Small intestine (tissue), 16 donors: Measurements from ENCODE around the gene CHD9NB. TPM values are rescaled to one million over a fixed set of nuclear protein-coding genes. Genes with fewer than 3 reads are reported as not detected.

Experiments used
- DNase-seq, 2 donors: peaks; one replicate each; pipeline versions ENCODE4 v3.0.0 to v3.0.0-alpha.2; 2013
- FAIRE-seq: peaks from 2 replicates; lab custom pipeline; 2012; peaks lifted over from hg19 to GRCh38; lab: Jason Lieb, UNC
- H3K27ac ChIP-seq, 3 donors: one replicate each; pipeline ENCODE4 v1.5.1; 2013; ENCODE audit warnings: low read length in 2 of 3, mild to moderate bottlenecking in 2 of 3, control low read depth in 1 of 3, inconsistent platforms in 1 of 3, low read depth in 1 of 3, moderate library complexity in 1 of 3
- H3K27me3 ChIP-seq, 3 donors: one replicate each; pipeline ENCODE4 v1.6.1; 2013; ENCODE audit warnings: low read length in 3 of 3, inconsistent platforms in 1 of 3; ENCODE audit not compliant: control insufficient read depth in 3 of 3, insufficient read depth in 3 of 3
- H3K36me3 ChIP-seq, 3 donors: one replicate each; pipeline ENCODE4 v1.6.1; 2013; ENCODE audit warnings: low read length in 3 of 3, inconsistent platforms in 1 of 3, low read depth in 1 of 3, mild to moderate bottlenecking in 1 of 3, moderate library complexity in 1 of 3; ENCODE audit not compliant: control insufficient read depth in 3 of 3, insufficient read depth in 2 of 3
- H3K4me1 ChIP-seq, 3 donors: one replicate each; pipeline ENCODE4 v1.6.1; 2013; ENCODE audit warnings: low read length in 2 of 3, inconsistent platforms in 1 of 3, low read depth in 1 of 3, mild to moderate bottlenecking in 1 of 3, moderate library complexity in 1 of 3; ENCODE audit not compliant: control insufficient read depth in 3 of 3, insufficient read depth in 2 of 3
- H3K4me3 ChIP-seq, 3 donors: one replicate each; pipeline ENCODE4 v1.5.1; 2013; ENCODE audit warnings: low read length in 3 of 3, control low read depth in 1 of 3, inconsistent platforms in 1 of 3, low read depth in 1 of 3, mild to moderate bottlenecking in 1 of 3, moderate library complexity in 1 of 3
- H3K9me3 ChIP-seq, 2 donors: one replicate each; pipeline ENCODE4 v1.6.1; 2013; ENCODE audit warnings: low read depth in 1 of 2, low read length in 1 of 2; ENCODE audit not compliant: control insufficient read depth in 2 of 2, insufficient read depth in 1 of 2
- WGBS, 3 donors: extraction: QIAGEN DNeasy Blood & Tissue Kit; methylation state at CpG; one replicate each; pipeline ENCODE4 v1.1.7; 2013; 5-methylcytosine and 5-hydroxymethylcytosine counted together
- long read RNA-seq, 10 donors: transcript quantifications; one replicate each; lab custom pipeline, GENCODE V29; 2026
- polyA plus RNA-seq, 4 donors: library from polyadenylated mRNA; stranded (reverse) in 3 of 4; unstranded in 1 of 4; fragments of 200-250 nt in 3 of 4; fragments of 120-200 nt in 1 of 4; gene quantifications; one replicate each; pipeline versions ENCODE4 v1.2.1 to v1.2.3, GENCODE V29; 2013
- donor health status: healthy with polysubstance abuse.
- donor health status: control.
- donor health status: control.
- donor health status: Bipolar disorder and iron deficiency.
- donor health status: healthy.

The CHD9NB gene
- polyA plus RNA-seq = 1 to 10 TPM in 2 of 4 donors, under 1 TPM in 2; 0.83 to 2.7 (median 1.0) TPM
- long read RNA-seq, donor 1 = 0 reads
- long read RNA-seq, donor 2 = 0 reads
- long read RNA-seq, donor 3 = 0 reads
- long read RNA-seq, donor 4 = 0 reads
- long read RNA-seq, donor 5 = 0 reads
- long read RNA-seq, donor 6 = 0 reads
- long read RNA-seq, donor 7 = 0 reads
- long read RNA-seq, donor 8 = 0 reads
- long read RNA-seq, donor 9 = 0 reads
- long read RNA-seq, donor 10 = 0 reads

GRCh38 chr16:53052519-53053501 lies at the start of gene CHD9NB:
Gene CHD9NB, minus strand, starts transcription at chr16:53052897. Its CDS starts 8,739 bp downstream, at chr16:53044158.
- Histone ChIP-seq H3K4me3 (no peak within 1 kb of the TSS), H3K9me3 (no peaks in the 10 kb centered on the region), H3K27ac (peak within 1 kb of the TSS; percentile 70 to 89 (median 79)), H3K36me3 (no peaks in the 10 kb centered on the region), H3K4me1 (peaks cover 0 to 39% (median 5%) of the 10 kb centered on the region in 3 donors), H3K27me3 (no peaks in the 10 kb centered on the region)
- DNase-seq (peak; percentile 92 to 98), FAIRE-seq (no peak)
- WGBS, 3 donors = 21 to 75% (median 26%) methylated on average over 2 of the region's 2 CpGs

DNA sequence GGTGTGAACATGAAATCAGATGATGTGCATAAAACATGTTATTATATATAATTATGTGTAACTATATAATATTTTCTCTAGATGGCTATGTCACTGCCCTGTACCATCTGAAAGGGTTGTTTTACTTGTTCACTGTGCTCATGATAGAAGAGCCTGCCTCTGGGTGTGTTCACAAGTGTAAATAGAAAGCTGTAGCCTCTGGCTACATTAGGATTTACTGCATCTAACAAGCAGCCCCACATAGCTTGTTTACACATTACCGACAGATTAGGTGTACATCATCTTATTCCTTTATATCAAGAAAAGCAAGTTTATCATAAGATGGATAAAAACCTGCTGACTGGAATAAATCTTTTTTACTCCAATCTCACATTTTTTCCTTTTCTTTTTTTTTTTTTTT lies 48.2 kb upstream of the CHD9NB start:
- no peaks in the 10 kb centered on the region for H3K27me3 ChIP-seq
- H3K27ac ChIP-seq = no peak overlapping the region
- no peaks in the 10 kb centered on the region for H3K9me3 ChIP-seq
- no peak for FAIRE-seq
- no peak overlapping the region for H3K4me3 ChIP-seq
- peaks cover 0 to 24% (median 0%) of the 10 kb centered on the region in 3 donors for H3K4me1 ChIP-seq
- no peak for DNase-seq
- peaks cover 0 to 4% (median 0%) of the 10 kb centered on the region in 3 donors for H3K36me3 ChIP-seq
- 75 to 87% (median 81%) methylated on average over 1 of the region's 1 CpG for WGBS, 3 donors

- H3K36me3 ChIP-seq = peaks cover 0 to 2% (median 0%) of the 10 kb centered on the region in 3 donors
- 57 to 63% (median 63%) methylated on average over 9 of the region's 9 CpGs for WGBS, 3 donors
- peak overlapping the region; percentile 93 to 98 (median 97) for H3K27ac ChIP-seq
- no peak for FAIRE-seq
- no peak for DNase-seq
- peak overlapping the region in 2 of 3 donors; percentile 39 to 51 for H3K4me3 ChIP-seq
- H3K9me3 ChIP-seq = no peaks in the 10 kb centered on the region
- H3K27me3 ChIP-seq = no peaks in the 10 kb centered on the region
- peaks cover 0 to 24% (median 0%) of the 10 kb centered on the region in 3 donors for H3K4me1 ChIP-seq
Observed at GRCh38 chr16:53100131-53100748, 47.5 kb upstream of the CHD9NB start.

DNA sequence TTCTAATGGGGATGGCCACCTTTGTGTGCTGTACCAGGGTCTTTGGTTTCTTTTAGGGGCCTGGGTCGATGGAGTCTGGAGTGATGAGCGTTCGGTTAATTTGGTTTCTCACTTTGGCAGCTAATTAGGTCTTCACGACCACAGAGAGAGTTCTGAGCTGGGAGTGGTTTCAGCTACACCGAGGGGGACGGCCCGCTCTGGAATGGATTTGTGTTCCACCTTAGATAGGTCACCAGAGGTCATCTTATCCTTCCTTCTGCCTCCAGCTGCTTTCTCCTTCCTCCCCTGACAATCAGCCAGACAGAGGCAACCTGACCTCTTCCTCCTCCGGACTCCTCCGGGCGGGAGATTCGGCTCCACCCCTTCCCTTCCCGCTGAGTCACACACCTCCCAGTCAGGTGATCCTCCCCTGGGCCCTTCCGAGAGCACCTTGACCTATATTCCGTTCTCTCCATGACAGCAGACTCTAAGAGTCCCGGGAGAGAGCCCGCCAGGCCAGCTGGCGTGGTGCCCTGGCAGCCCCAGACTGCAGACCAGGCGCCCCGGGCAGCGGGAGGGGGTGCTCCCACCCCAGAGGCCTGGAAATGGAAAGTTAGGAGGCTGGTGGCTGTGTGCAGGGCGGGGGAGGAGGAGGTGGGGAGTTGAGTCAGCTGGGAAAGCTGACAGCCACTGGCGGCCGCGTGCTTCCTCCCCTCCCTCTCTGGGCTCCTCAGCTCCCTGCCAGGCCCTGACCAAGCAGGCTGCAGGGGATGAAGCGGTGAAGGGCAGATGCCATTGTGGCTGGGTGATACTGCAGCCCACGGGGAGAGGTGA lies 46.8 kb upstream of the CHD9NB start:
- WGBS, 3 donors = 2 to 3% (median 2%) methylated on average over 23 to 26 of the region's 26 CpGs
- no peaks in the 10 kb centered on the region for H3K27me3 ChIP-seq
- no peaks in the 10 kb centered on the region for H3K9me3 ChIP-seq

GRCh38 chr16:53098526-53099317 lies 46.0 kb upstream of the CHD9NB start:
- Histone ChIP-seq H3K4me3 (peak overlapping the region in 2 of 3 donors; percentile 21 to 39), H3K4me1 (peaks cover 2 to 31% (median 3%) of the 10 kb centered on the region in 3 donors), H3K9me3 (no peaks in the 10 kb centered on the region), H3K36me3 (peaks cover 0 to 2% (median 0%) of the 10 kb centered on the region in 3 donors), H3K27ac (peak overlapping the region; percentile 93 to 98 (median 97)), H3K27me3 (no peaks in the 10 kb centered on the region)
- FAIRE-seq (no peak), DNase-seq (peak; percentile 68 to 74)
- 13 to 19% (median 18%) methylated on average over 16 of the region's 16 CpGs for WGBS, 3 donors

More for the DNA sequence above, 46.8 kb upstream of the CHD9NB start:
- Histone ChIP-seq H3K4me3 (peak overlapping the region in 2 of 3 donors; percentile 39 to 51), H3K27ac (peak overlapping the region; percentile 93 to 98 (median 97)), H3K4me1 (peaks cover 0 to 24% (median 0%) of the 10 kb centered on the region in 3 donors), H3K36me3 (peaks cover 0 to 2% (median 0%) of the 10 kb centered on the region in 3 donors)
- DNase-seq = peak; percentile 97 to 98
- no peak for FAIRE-seq

GRCh38 chr16:53097190-53097589 lies 44.5 kb upstream of the CHD9NB start:
- no peak overlapping the region for H3K27ac ChIP-seq
- H3K4me1 ChIP-seq = peaks cover 2 to 34% (median 4%) of the 10 kb centered on the region in 3 donors

DNA sequence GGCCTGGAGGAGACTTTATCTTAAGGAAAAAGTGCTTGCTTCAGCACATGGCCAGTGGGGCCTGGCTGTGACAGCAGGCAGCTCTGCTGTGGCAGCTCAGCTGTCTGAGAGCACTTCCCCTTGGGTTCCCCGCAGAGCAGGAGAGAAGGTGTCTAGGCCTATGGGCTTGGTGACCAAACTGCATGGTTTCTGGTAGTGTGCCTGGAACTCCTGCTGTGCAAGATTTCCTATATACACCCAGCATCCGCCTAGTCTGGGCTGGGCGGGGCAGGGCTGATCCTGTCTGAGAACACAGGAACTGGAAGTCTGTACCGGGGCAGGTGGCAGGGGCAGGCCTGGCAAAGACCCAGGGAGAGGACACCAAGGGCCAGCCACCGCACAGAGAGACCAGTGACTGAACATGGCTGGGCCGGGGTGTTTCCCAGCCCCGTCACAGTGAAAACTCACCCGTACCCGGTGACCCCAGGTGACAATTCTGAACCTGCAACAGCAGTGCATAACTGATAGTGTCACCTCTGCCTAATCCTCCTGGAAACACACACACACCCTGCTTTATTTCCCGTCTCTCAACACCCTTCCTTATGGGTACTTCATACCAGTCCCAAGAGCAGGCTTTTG lies 41.4 kb upstream of the CHD9NB start:
- peak; percentile 85 to 88 for DNase-seq
- Histone ChIP-seq H3K36me3 (peaks cover 0 to 4% (median 0%) of the 10 kb centered on the region in 3 donors), H3K27ac (peak overlapping the region; percentile 83 to 91 (median 89)), H3K4me1 (peaks cover 10 to 38% (median 13%) of the 10 kb centered on the region in 3 donors), H3K27me3 (no peaks in the 10 kb centered on the region), H3K9me3 (no peaks in the 10 kb centered on the region), H3K4me3 (no peak overlapping the region)
- no peak for FAIRE-seq
- WGBS, 3 donors = 12 to 35% (median 33%) methylated on average over 10 of the region's 10 CpGs

More at GRCh38 chr16:53097190-53097589, 44.5 kb upstream of the CHD9NB start:
- H3K9me3 ChIP-seq = no peaks in the 10 kb centered on the region
- H3K27me3 ChIP-seq = no peaks in the 10 kb centered on the region
- no peak for FAIRE-seq
- H3K36me3 ChIP-seq = peaks cover 0 to 2% (median 0%) of the 10 kb centered on the region in 3 donors
- 68 to 90% (median 89%) methylated on average over 4 of the region's 4 CpGs for WGBS, 3 donors
- DNase-seq = no peak
- H3K4me3 ChIP-seq = no peak overlapping the region
